GM12878 (cell line): ENCODE measurements around the gene TDRD5. TPM values are rescaled to one million over a fixed set of nuclear protein-coding genes. Genes with fewer than 3 reads are reported as not detected.

Experiments
- ATAC-seq: fragments of 200-7000 bp; cut with Tn5 transposase; 3 replicates; pipeline ENCODE4 v1.9.1; 2020; ENCODE audit warnings: mild to moderate bottlenecking, moderate library complexity
- BruUV-seq: library from RNA; stranded (reverse); fragments of 400-500 nt; replicated peaks from 2 replicates; lab custom pipeline; 2021; lab: Mats Ljungman, UMichigan
- CTCF ChIA-PET: fragments of 300-600 bp; sonication (Branson Sonifier 250); formaldehyde crosslinking; extraction: SDS; loops from one replicate; lab custom pipeline; 2021; ENCODE audit warnings: inconsistent platforms; lab: Yijun Ruan, JAX
- POLR2A ChIA-PET: fragments of 350-600 bp; formaldehyde crosslinking; extraction: SDS; loops from one replicate; lab custom pipeline; 2021; ENCODE audit warnings: inconsistent platforms; lab: Charles Lee
- RAD21 ChIA-PET: fragments of 300-600 bp; sonication (Branson Sonifier 250); formaldehyde crosslinking; loops from one replicate; lab custom pipeline; 2023; ENCODE audit warnings: antibody characterized with exemption; ENCODE audit not compliant: unreplicated experiment; lab: Charles Lee
- SMC1A ChIA-PET: fragments of 300-600 bp; sonication (Branson Sonifier 250); formaldehyde crosslinking; loops from one replicate; lab custom pipeline; 2023; ENCODE audit not compliant: unreplicated experiment, uncharacterized antibody; lab: Charles Lee
- DNase-seq: peaks from one replicate; pipeline ENCODE4 v3.0.0-alpha.2; 2011; ENCODE audit warnings: low read depth, low spot score
- FAIRE-seq: peaks from 3 replicates; lab custom pipeline; 2011; peaks lifted over from hg19 to GRCh38; lab: Jason Lieb, UNC
- H2AFZ ChIP-seq: 2 replicates; pipeline ENCODE4 v1.6.0; 2011; ENCODE audit warnings: low read depth, low read length, control low read depth; ENCODE audit not compliant: control insufficient read depth
- H3K27ac ChIP-seq: 2 replicates; pipeline ENCODE4 v1.5.1; 2011; ENCODE audit warnings: control low read depth; ENCODE audit not compliant: control insufficient read depth, insufficient read depth
- H3K27me3 ChIP-seq, 2 experiments: replicated peaks in 1 of 2; 2 replicates each; pipeline versions ENCODE4 v1.6.0 to v1.6.1; 2011; ENCODE audit warnings: low read length in 1 of 2; ENCODE audit not compliant: control insufficient read depth in 2 of 2, insufficient read depth in 2 of 2
- H3K36me3 ChIP-seq, 2 experiments: 2 replicates each; pipeline ENCODE4 v1.5.1; 2011; ENCODE audit warnings: low read length in 1 of 2; ENCODE audit not compliant: control insufficient read depth in 2 of 2, insufficient read depth in 2 of 2
- H3K4me1 ChIP-seq: 2 replicates; pipeline ENCODE4 v1.6.1; 2011; ENCODE audit warnings: mild to moderate bottlenecking, low read length, moderate library complexity, mixed read lengths; ENCODE audit not compliant: control insufficient read depth, insufficient read depth
- H3K4me2 ChIP-seq: 2 replicates; pipeline ENCODE4 v1.6.0; 2011; ENCODE audit warnings: control low read depth; ENCODE audit not compliant: control insufficient read depth, insufficient read depth
- H3K4me3 ChIP-seq: fragments of 200-600 bp; sonication (generic); 2 replicates; pipeline ENCODE4 v1.5.1; 2016
- H3K79me2 ChIP-seq: 2 replicates; pipeline ENCODE4 v1.6.0; 2011; ENCODE audit warnings: low read length; ENCODE audit not compliant: control insufficient read depth, insufficient read depth
- H3K9ac ChIP-seq: 2 replicates; pipeline ENCODE4 v1.8.0; 2011; ENCODE audit warnings: low read length, control low read depth, mixed read lengths; ENCODE audit not compliant: control insufficient read depth, insufficient read depth
- H3K9me3 ChIP-seq: replicated peaks from 3 replicates; pipeline ENCODE4 v1.5.1; 2011; ENCODE audit warnings: mild to moderate bottlenecking, low read length; ENCODE audit not compliant: control insufficient read depth, insufficient read depth
- H4K20me1 ChIP-seq: 2 replicates; pipeline ENCODE4 v1.6.0; 2011; ENCODE audit not compliant: control insufficient read depth, insufficient read depth
- BMI1 ChIP-seq: fragments of 450-650 bp; IDR thresholded peaks from 2 replicates; pipeline ENCODE4 v1.6.1; 2016; ENCODE audit warnings: mild to moderate bottlenecking, moderate library complexity, borderline replicate concordance
- MTA3 ChIP-seq: IDR thresholded peaks from 2 replicates; pipeline ENCODE4 v1.6.1; 2012; ENCODE audit warnings: low read length, inconsistent platforms, borderline replicate concordance
- SP1 ChIP-seq: IDR thresholded peaks from one replicate; pipeline ENCODE4 v1.6.1; 2011; ENCODE audit warnings: low read depth, low read length
- WGBS: methylation state at CpG from one replicate; pipeline ENCODE4 v1.1.6; 2016; ENCODE audit warnings: low lambda C conversion rate; ENCODE audit not compliant: insufficient replicate concordance, insufficient coverage; ENCODE audit errors: missing lambda C conversion rate; 5-methylcytosine and 5-hydroxymethylcytosine counted together
- in situ Hi-C: fragments of 300-500 bp; cut with MboI; formaldehyde crosslinking; loops from 9 replicates; pipeline ENCODE4 v1.14.3; 2018; ENCODE audit warnings: mixed read lengths
- intact Hi-C: fragments of 100-400 bp; cut with micrococcal nuclease; formaldehyde crosslinking; loops from one replicate; pipeline ENCODE4 v1.14.2; 2022; ENCODE audit not compliant: unreplicated experiment
- polyA plus RNA-seq, 11 experiments: library from polyadenylated mRNA; depleted of rRNA in 4 of 11; unstranded in 6 of 11; stranded (reverse) in 5 of 11; fragments of >200 nt; fragmentation: Nextera tagmentation in 4 of 11; fragmentation: Illumina TruSeq in 1 of 11; extraction: Ambion mirVana in 4 of 11; extraction: Trizol in 1 of 11; gene quantifications; 1 replicate in 1 of 11; 2 replicates in 10 of 11; pipeline versions ENCODE4 v1.2.1 to v1.2.3, GENCODE V29; 2011 to 2016; ENCODE audit warnings: inconsistent platforms in 2 of 11, missing spikeins in 2 of 11, low read depth in 1 of 11
- total RNA-seq, 4 experiments: library from RNA; depleted of rRNA in 3 of 4; stranded (reverse); fragments of >200 nt in 3 of 4; fragmentation: Illumina TruSeq in 1 of 4; extraction: Trizol in 1 of 4; gene quantifications; 2 replicates each; pipeline versions ENCODE4 v1.2.1 to v1.2.3, GENCODE V29; 2013 to 2021
- TF ChIP-seq, protein P1 (sequence below): fragments of 150-350 bp; IDR thresholded peaks from 2 replicates; pipeline ENCODE4 v1.6.1; 2014; ENCODE audit warnings: mild to moderate bottlenecking, low read depth, low read length
- TF ChIP-seq, protein P2 (sequence below): fragments of 450-650 bp; IDR thresholded peaks from 2 replicates; pipeline ENCODE4 v1.6.1; 2016; ENCODE audit warnings: mild to moderate bottlenecking
- TF ChIP-seq, protein P3 (sequence below): IDR thresholded peaks from 2 replicates; pipeline ENCODE4 v1.6.1; 2012; ENCODE audit warnings: low read length, inconsistent platforms
- TF ChIP-seq, protein P4 (sequence below): fragments of 450-650 bp; IDR thresholded peaks from 2 replicates; pipeline ENCODE4 v1.6.1; 2017; ENCODE audit warnings: mild to moderate bottlenecking, moderate library complexity
- TF ChIP-seq, protein P5 (sequence below): fragments of 450-650 bp; IDR thresholded peaks from 2 replicates; pipeline ENCODE4 v1.6.1; 2018; ENCODE audit warnings: borderline replicate concordance, mild to moderate bottlenecking; ENCODE audit not compliant: partially characterized antibody

TDRD5 gene
- total and polyA plus RNA-seq, 10 of the 15 experiments (the other 5 are each of a cell fraction or from before 2014, with no cell fraction given), result 0.01 TPM; not detected in 9

DNA sequence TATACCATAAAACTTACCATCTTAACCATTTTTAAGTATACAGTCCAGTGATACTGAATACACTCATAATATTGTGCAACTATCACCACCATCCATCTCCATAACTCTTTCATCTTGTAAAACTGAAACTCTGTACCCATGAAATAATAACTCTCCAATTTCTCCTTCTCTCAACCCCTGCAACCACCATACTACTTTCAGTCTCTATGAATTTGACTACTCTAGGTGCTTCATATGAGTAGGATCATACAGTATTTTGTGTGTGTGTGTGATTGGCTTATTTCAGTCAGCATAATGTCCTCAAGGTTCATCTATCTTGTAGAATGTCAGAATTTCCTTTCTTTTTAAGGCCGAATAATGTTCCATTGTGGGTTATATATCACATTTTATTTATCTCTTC, 33.6 kb upstream of the TDRD5 start:
- ATAC-seq, result no peak
- intact Hi-C loops, result no loop called here
- TF ChIP-seq, protein P1, sequence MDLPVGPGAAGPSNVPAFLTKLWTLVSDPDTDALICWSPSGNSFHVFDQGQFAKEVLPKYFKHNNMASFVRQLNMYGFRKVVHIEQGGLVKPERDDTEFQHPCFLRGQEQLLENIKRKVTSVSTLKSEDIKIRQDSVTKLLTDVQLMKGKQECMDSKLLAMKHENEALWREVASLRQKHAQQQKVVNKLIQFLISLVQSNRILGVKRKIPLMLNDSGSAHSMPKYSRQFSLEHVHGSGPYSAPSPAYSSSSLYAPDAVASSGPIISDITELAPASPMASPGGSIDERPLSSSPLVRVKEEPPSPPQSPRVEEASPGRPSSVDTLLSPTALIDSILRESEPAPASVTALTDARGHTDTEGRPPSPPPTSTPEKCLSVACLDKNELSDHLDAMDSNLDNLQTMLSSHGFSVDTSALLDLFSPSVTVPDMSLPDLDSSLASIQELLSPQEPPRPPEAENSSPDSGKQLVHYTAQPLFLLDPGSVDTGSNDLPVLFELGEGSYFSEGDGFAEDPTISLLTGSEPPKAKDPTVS, result no peak
- TF ChIP-seq, protein P2, sequence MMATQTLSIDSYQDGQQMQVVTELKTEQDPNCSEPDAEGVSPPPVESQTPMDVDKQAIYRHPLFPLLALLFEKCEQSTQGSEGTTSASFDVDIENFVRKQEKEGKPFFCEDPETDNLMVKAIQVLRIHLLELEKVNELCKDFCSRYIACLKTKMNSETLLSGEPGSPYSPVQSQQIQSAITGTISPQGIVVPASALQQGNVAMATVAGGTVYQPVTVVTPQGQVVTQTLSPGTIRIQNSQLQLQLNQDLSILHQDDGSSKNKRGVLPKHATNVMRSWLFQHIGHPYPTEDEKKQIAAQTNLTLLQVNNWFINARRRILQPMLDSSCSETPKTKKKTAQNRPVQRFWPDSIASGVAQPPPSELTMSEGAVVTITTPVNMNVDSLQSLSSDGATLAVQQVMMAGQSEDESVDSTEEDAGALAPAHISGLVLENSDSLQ, result no peak
- TF ChIP-seq BMI1, result no peak
- TF ChIP-seq, protein P3, sequence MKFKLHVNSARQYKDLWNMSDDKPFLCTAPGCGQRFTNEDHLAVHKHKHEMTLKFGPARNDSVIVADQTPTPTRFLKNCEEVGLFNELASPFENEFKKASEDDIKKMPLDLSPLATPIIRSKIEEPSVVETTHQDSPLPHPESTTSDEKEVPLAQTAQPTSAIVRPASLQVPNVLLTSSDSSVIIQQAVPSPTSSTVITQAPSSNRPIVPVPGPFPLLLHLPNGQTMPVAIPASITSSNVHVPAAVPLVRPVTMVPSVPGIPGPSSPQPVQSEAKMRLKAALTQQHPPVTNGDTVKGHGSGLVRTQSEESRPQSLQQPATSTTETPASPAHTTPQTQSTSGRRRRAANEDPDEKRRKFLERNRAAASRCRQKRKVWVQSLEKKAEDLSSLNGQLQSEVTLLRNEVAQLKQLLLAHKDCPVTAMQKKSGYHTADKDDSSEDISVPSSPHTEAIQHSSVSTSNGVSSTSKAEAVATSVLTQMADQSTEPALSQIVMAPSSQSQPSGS, result no peak
- TF ChIP-seq, protein P4, sequence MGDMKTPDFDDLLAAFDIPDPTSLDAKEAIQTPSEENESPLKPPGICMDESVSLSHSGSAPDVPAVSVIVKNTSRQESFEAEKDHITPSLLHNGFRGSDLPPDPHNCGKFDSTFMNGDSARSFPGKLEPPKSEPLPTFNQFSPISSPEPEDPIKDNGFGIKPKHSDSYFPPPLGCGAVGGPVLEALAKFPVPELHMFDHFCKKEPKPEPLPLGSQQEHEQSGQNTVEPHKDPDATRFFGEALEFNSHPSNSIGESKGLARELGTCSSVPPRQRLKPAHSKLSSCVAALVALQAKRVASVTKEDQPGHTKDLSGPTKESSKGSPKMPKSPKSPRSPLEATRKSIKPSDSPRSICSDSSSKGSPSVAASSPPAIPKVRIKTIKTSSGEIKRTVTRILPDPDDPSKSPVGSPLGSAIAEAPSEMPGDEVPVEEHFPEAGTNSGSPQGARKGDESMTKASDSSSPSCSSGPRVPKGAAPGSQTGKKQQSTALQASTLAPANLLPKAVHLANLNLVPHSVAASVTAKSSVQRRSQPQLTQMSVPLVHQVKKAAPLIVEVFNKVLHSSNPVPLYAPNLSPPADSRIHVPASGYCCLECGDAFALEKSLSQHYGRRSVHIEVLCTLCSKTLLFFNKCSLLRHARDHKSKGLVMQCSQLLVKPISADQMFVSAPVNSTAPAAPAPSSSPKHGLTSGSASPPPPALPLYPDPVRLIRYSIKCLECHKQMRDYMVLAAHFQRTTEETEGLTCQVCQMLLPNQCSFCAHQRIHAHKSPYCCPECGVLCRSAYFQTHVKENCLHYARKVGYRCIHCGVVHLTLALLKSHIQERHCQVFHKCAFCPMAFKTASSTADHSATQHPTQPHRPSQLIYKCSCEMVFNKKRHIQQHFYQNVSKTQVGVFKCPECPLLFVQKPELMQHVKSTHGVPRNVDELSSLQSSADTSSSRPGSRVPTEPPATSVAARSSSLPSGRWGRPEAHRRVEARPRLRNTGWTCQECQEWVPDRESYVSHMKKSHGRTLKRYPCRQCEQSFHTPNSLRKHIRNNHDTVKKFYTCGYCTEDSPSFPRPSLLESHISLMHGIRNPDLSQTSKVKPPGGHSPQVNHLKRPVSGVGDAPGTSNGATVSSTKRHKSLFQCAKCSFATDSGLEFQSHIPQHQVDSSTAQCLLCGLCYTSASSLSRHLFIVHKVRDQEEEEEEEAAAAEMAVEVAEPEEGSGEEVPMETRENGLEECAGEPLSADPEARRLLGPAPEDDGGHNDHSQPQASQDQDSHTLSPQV, result no peak
- TF ChIP-seq, protein P5, sequence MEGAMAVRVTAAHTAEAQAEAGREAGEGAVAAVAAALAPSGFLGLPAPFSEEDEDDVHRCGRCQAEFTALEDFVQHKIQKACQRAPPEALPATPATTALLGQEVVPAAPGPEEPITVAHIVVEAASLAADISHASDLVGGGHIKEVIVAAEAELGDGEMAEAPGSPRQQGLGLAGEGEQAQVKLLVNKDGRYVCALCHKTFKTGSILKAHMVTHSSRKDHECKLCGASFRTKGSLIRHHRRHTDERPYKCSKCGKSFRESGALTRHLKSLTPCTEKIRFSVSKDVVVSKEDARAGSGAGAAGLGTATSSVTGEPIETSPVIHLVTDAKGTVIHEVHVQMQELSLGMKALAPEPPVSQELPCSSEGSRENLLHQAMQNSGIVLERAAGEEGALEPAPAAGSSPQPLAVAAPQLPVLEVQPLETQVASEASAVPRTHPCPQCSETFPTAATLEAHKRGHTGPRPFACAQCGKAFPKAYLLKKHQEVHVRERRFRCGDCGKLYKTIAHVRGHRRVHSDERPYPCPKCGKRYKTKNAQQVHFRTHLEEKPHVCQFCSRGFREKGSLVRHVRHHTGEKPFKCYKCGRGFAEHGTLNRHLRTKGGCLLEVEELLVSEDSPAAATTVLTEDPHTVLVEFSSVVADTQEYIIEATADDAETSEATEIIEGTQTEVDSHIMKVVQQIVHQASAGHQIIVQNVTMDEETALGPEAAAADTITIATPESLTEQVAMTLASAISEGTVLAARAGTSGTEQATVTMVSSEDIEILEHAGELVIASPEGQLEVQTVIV, result no peak
- no peak for TF ChIP-seq MTA3
- no peak for TF ChIP-seq SP1

More for the DNA sequence above, 33.6 kb upstream of the TDRD5 start:
- no peak overlapping the region for H3K4me2 ChIP-seq
- H3K9ac ChIP-seq, result no peak overlapping the region
- no peaks in the 10 kb centered on the region for H3K79me2 ChIP-seq
- ChIA-PET RAD21 (no interaction called here), CTCF (no interaction called here), SMC1A (no interaction called here), POLR2A (no interaction called here)
- no TSS peak for BruUV-seq
- no peak for FAIRE-seq
- no peak for DNase-seq
- 19% methylated on average over 1 of the region's 1 CpG for WGBS
- H3K4me3 ChIP-seq, result no peak overlapping the region
- H3K4me1 ChIP-seq, result no peaks in the 10 kb centered on the region
- no peaks in the 10 kb centered on the region for H3K9me3 ChIP-seq
- H4K20me1 ChIP-seq, result no peaks in the 10 kb centered on the region
- no peak overlapping the region for H2AFZ ChIP-seq
- no peaks in the 10 kb centered on the region for H3K27me3 ChIP-seq
- no peaks in the 10 kb centered on the region for H3K36me3 ChIP-seq
- in situ Hi-C loops, result no loop called here
- H3K27ac ChIP-seq, result no peak overlapping the region
